Panc1 (cell line): ENCODE results near the gene OLFML3. TPM values are rescaled to one million over a fixed set of nuclear protein-coding genes. Genes with fewer than 3 reads are reported as not detected.
A peak's percentile ranks its signal among the peaks of the same experiment; 100 is the strongest.

Experiments used
- ATAC-seq: fragments of 200-7000 bp; cut with Tn5 transposase; 2 replicates; pipeline ENCODE4 v1.9.1; 2020; ENCODE audit warnings: mild to moderate bottlenecking, moderate library complexity
- Bru-seq: library from RNA; stranded (reverse); fragments of 400-500 nt; gene quantifications from one replicate; lab custom pipeline; 2021; lab: Mats Ljungman, UMichigan
- BruChase-seq, 2 experiments: library from RNA; stranded (reverse); fragments of 400-500 nt; gene quantifications; one replicate each; lab custom pipeline; 2021; lab: Mats Ljungman, UMichigan
- BruUV-seq: library from RNA; stranded (reverse); fragments of 400-500 nt; replicated peaks from 2 replicates; lab custom pipeline; 2021; lab: Mats Ljungman, UMichigan
- CTCF ChIA-PET: fragments of 300-600 bp; sonication (Branson Sonifier 250); formaldehyde crosslinking; loops from one replicate; lab custom pipeline; 2022; ENCODE audit warnings: antibody characterized with exemption; lab: Charles Lee
- POLR2A ChIA-PET: fragments of 300-600 bp; sonication (Branson Sonifier 250); formaldehyde crosslinking; loops from one replicate; lab custom pipeline; 2022; ENCODE audit warnings: antibody characterized with exemption; lab: Charles Lee
- DNase-seq: peaks from one replicate; pipeline ENCODE4 v3.0.0-alpha.2; 2010; ENCODE audit warnings: low read depth, low spot score
- H3K27ac ChIP-seq: 2 replicates; pipeline ENCODE4 v1.5.1; 2011; ENCODE audit warnings: mild to moderate bottlenecking, low read length, inconsistent platforms
- H3K27me3 ChIP-seq: fragments of 200-500 bp; sonication (Bioruptor generic); 2 replicates; pipeline ENCODE4 v1.6.0; 2014; ENCODE audit warnings: low read length, inconsistent platforms; ENCODE audit not compliant: control insufficient read depth, insufficient read depth
- H3K36me3 ChIP-seq: fragments of 200-500 bp; sonication (Bioruptor generic); 2 replicates; pipeline ENCODE4 v1.5.1; 2014; ENCODE audit warnings: inconsistent platforms, mild to moderate bottlenecking, low read length, moderate library complexity; ENCODE audit not compliant: control insufficient read depth, insufficient read depth
- H3K4me1 ChIP-seq: 2 replicates; pipeline ENCODE4 v1.5.1; 2011; ENCODE audit warnings: inconsistent platforms, mild to moderate bottlenecking, low read length, moderate library complexity; ENCODE audit not compliant: control insufficient read depth, insufficient read depth
- H3K4me3 ChIP-seq, 2 experiments: 2 replicates each; pipeline ENCODE4 v1.5.1; 2011 to 2012; ENCODE audit warnings: low read depth in 2 of 2, low read length in 2 of 2, mild to moderate bottlenecking in 2 of 2, inconsistent platforms in 1 of 2, moderate library complexity in 1 of 2
- H3K9me3 ChIP-seq: fragments of 200-500 bp; sonication (Bioruptor generic); 2 replicates; pipeline ENCODE4 v1.5.1; 2014; ENCODE audit warnings: low read depth, mild to moderate bottlenecking, inconsistent platforms, low read length, moderate library complexity; ENCODE audit not compliant: control insufficient read depth, insufficient read depth
- POLR2AphosphoS5 ChIP-seq: IDR thresholded peaks from 2 replicates; pipeline ENCODE4 v1.6.1; 2012; ENCODE audit warnings: mild to moderate bottlenecking, low read depth, low read length, moderate library complexity
- SIN3A ChIP-seq: IDR thresholded peaks from 2 replicates; pipeline ENCODE4 v1.6.1; 2012; ENCODE audit warnings: low read depth, mild to moderate bottlenecking, low read length, moderate library complexity, borderline replicate concordance; ENCODE audit not compliant: insufficient read depth
- TCF7L2 ChIP-seq: IDR thresholded peaks from 2 replicates; pipeline ENCODE4 v1.6.1; 2011; ENCODE audit warnings: mild to moderate bottlenecking, low read depth, low read length, inconsistent platforms
- in situ Hi-C: cut with HindIII; loops from 2 replicates; pipeline ENCODE4 v1.10.0; 2016; ENCODE audit warnings: low sequenced_read_pairs, low pct_unique_long_range_greater_than_20kb
- intact Hi-C: fragments of 100-400 bp; cut with micrococcal nuclease; formaldehyde crosslinking; loops from one replicate; pipeline ENCODE4 v1.10.0; 2022; ENCODE audit not compliant: unreplicated experiment
- long read RNA-seq: library from polyadenylated mRNA; unstranded; transcript quantifications from one replicate; pipeline ENCODE4 v2.0.0, GENCODE V29; 2021; ENCODE audit not compliant: unreplicated experiment
- polyA plus RNA-seq: library from polyadenylated mRNA; unstranded; fragments of >200 nt; gene quantifications from one replicate; pipeline ENCODE4 v1.2.1, GENCODE V29; 2012; ENCODE audit warnings: missing spikeins; ENCODE audit not compliant: insufficient read length
- total RNA-seq: library from RNA; stranded (reverse); gene quantifications from one replicate; pipeline ENCODE4 v1.2.1, GENCODE V29; 2021; ENCODE audit not compliant: unreplicated experiment
- TF ChIP-seq, protein P1 (sequence below), 2 experiments: IDR thresholded peaks; 2 replicates each; pipeline ENCODE4 v1.6.1; 2011 to 2012; ENCODE audit warnings: low read depth in 2 of 2, control low read depth in 1 of 2, low read length in 1 of 2, mild to moderate bottlenecking in 1 of 2, moderate library complexity in 1 of 2; ENCODE audit not compliant: insufficient read depth in 1 of 2
- TF ChIP-seq, protein P2 (sequence below): fragments of 450-650 bp; IDR thresholded peaks from 2 replicates; pipeline ENCODE4 v1.5.1; 2017; ENCODE audit warnings: mild to moderate bottlenecking

Gene OLFML3, protein sequence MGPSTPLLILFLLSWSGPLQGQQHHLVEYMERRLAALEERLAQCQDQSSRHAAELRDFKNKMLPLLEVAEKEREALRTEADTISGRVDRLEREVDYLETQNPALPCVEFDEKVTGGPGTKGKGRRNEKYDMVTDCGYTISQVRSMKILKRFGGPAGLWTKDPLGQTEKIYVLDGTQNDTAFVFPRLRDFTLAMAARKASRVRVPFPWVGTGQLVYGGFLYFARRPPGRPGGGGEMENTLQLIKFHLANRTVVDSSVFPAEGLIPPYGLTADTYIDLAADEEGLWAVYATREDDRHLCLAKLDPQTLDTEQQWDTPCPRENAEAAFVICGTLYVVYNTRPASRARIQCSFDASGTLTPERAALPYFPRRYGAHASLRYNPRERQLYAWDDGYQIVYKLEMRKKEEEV
- total RNA-seq (0.15 TPM), Bru-seq, nascent RNA (percentile 39 among the genes with signal in this experiment), BruChase-seq, experiment 1, labeled RNA remaining after a 2-hour chase (percentile 27 among the genes with signal in this experiment), BruChase-seq, experiment 2, labeled RNA remaining after a 6-hour chase (percentile 32 among the genes with signal in this experiment)
- not detected for polyA plus RNA-seq
- long read RNA-seq: 0 reads

DNA sequence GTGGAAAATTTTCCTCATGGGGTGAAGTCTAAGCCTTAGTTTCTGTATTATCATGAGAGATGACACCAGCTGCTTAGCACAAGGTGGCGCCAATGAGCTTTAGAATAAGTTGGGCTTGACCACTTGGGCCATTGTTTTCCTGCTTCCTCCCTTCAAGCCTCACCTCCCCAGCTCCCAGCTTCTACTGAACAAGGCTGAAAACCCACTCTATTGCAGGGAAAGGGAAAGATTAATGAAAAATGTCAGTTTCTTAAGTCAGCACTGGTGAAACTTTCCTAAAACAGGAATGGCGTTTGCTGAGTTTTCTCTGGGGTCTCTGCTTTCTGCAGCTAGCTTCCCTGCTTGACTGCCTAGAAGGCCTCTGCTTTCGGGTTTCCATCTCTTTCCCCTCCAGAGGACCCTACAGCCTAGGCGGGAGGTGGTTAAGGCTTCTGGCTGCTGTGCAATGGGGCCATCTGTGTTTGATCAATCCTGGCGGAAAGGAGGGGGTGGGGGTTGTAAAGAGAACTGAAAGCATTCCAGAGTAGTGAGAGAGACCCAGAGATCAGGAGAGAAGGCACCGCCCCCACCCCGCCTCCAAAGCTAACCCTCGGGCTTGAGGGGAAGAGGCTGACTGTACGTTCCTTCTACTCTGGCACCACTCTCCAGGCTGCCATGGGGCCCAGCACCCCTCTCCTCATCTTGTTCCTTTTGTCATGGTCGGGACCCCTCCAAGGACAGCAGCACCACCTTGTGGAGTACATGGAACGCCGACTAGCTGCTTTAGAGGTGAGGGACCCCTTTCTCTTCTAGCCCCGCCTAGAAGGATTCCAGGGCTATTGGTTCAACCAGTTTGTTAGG, at the start of gene OLFML3:
Gene OLFML3, plus strand, starts transcription at position 612 of the 840 bp plus-strand sequence. Its CDS starts 43 bp downstream, at position 655.
- no peaks in the 10 kb centered on the region for H3K27me3 ChIP-seq
- no peaks in the 10 kb centered on the region for H3K9me3 ChIP-seq
- no peaks in the 10 kb centered on the region for H3K4me1 ChIP-seq
- in situ Hi-C loops: no loop called here
- intact Hi-C loops: loop anchor here (2.0 kb wide), 1 partner anchor 304 kb away; no protein-coding TSS in a partner anchor
- DNase-seq: peak; percentile 30
- TF ChIP-seq, protein P1, sequence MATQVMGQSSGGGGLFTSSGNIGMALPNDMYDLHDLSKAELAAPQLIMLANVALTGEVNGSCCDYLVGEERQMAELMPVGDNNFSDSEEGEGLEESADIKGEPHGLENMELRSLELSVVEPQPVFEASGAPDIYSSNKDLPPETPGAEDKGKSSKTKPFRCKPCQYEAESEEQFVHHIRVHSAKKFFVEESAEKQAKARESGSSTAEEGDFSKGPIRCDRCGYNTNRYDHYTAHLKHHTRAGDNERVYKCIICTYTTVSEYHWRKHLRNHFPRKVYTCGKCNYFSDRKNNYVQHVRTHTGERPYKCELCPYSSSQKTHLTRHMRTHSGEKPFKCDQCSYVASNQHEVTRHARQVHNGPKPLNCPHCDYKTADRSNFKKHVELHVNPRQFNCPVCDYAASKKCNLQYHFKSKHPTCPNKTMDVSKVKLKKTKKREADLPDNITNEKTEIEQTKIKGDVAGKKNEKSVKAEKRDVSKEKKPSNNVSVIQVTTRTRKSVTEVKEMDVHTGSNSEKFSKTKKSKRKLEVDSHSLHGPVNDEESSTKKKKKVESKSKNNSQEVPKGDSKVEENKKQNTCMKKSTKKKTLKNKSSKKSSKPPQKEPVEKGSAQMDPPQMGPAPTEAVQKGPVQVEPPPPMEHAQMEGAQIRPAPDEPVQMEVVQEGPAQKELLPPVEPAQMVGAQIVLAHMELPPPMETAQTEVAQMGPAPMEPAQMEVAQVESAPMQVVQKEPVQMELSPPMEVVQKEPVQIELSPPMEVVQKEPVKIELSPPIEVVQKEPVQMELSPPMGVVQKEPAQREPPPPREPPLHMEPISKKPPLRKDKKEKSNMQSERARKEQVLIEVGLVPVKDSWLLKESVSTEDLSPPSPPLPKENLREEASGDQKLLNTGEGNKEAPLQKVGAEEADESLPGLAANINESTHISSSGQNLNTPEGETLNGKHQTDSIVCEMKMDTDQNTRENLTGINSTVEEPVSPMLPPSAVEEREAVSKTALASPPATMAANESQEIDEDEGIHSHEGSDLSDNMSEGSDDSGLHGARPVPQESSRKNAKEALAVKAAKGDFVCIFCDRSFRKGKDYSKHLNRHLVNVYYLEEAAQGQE (IDR thresholded peaks at IDR 0.05; ENCODE audit: insufficient read depth in 1 of 2, low read depth in 2 of 2, low read length in 1 of 2): no peak
- TF ChIP-seq, protein P2, sequence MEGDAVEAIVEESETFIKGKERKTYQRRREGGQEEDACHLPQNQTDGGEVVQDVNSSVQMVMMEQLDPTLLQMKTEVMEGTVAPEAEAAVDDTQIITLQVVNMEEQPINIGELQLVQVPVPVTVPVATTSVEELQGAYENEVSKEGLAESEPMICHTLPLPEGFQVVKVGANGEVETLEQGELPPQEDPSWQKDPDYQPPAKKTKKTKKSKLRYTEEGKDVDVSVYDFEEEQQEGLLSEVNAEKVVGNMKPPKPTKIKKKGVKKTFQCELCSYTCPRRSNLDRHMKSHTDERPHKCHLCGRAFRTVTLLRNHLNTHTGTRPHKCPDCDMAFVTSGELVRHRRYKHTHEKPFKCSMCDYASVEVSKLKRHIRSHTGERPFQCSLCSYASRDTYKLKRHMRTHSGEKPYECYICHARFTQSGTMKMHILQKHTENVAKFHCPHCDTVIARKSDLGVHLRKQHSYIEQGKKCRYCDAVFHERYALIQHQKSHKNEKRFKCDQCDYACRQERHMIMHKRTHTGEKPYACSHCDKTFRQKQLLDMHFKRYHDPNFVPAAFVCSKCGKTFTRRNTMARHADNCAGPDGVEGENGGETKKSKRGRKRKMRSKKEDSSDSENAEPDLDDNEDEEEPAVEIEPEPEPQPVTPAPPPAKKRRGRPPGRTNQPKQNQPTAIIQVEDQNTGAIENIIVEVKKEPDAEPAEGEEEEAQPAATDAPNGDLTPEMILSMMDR: peak; percentile 74
- TF ChIP-seq TCF7L2 (no peak), POLR2AphosphoS5 (no peak), SIN3A (no peak)
- BruUV-seq: no TSS peak
- peak; percentile 81 for ATAC-seq
- H3K36me3 ChIP-seq: no peaks in the 10 kb centered on the region
- H3K27ac ChIP-seq: no peak within 1 kb of the TSS
- no peak within 1 kb of the TSS for H3K4me3 ChIP-seq
- ChIA-PET CTCF (interaction anchor here (0.5 to 1.1 kb wide), 2 partner anchors 19 to 304 kb away, joined by 4 to 14 read pairs; no protein-coding TSS in a partner anchor), POLR2A (interaction anchor here (0.6 kb wide), 1 partner anchor 313 kb away, joined by 3 read pairs; no protein-coding TSS in a partner anchor)

DNA sequence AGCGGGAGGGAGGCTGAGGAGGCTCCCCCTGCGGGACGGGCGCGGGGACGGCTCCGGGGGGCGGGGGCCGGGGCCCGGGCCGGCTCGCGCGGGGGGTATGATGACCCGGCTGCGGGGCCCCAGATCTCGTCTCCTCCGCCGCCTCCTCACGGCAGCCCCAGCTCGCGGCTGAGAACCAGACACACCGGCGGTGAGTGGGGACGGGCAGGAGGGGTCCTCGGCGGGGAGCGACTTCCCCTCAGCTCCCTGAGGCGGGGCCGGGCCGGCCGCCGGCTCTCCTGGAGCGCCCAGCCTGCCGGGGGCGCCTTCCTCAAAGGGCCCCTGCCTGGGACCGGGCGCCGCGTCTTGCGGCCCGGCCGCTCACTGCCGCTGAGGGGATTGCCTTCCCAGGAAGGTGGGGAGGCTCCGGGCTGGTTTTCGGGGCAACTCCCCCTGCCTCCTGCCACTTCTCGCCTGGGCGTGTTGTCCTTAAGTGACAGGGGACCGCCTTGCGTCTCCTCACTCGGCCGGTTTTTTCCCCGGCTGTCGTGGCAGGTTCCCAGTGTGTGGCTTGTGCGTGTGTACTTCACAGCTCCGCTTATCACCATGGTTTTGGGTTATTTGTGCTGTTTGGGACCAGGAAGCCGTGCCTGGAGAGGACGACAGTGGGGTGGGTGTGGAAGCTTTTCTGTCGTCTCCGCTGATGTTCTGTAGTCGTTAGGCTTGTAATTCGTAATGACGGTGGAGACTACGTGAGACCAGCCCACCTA, 49.4 kb upstream of the OLFML3 start:
- ATAC-seq (peak; percentile 68), DNase-seq (no peak)
- CTCF ChIA-PET: interaction anchor here (0.6 kb wide), 1 partner anchor 34 kb away, joined by 12 read pairs; no protein-coding TSS in a partner anchor
- TF ChIP-seq POLR2AphosphoS5: no peak
- TF ChIP-seq, protein P2: peak; percentile 32
- no TSS peak for BruUV-seq
- in situ Hi-C loops (no loop called here), intact Hi-C loops (loop anchor here (2.0 kb wide), 1 partner anchor 25 kb away; the partner anchor contains the start of genes AP4B1 and DCLRE1B)
- Histone ChIP-seq H3K27ac (peak overlapping the region; percentile 71), H3K9me3 (no peaks in the 10 kb centered on the region), H3K4me1 (peaks cover 15% of the 10 kb centered on the region), H3K27me3 (no peaks in the 10 kb centered on the region), H3K36me3 (peaks cover 3% of the 10 kb centered on the region; the same call in 1 of the 2 replicates), H3K4me3 (peak overlapping the region; percentile 72 to 85)
- POLR2A ChIA-PET: interaction anchor here (0.5 to 0.8 kb wide), 4 partner anchors 17 to 248 kb away, joined by 3 to 5 read pairs (median 3); no protein-coding TSS in a partner anchor
